Activated CD4-positive, alpha-beta T cell treated with anti-CD3 and anti-CD28 coated beads, Interleukin-2, amount 10 ng/mL, durations not matched to agents 7 days and 5 days (primary cell): ENCODE measurements around the gene SPNS3. TPM values are rescaled to one million over a fixed set of nuclear protein-coding genes. Genes with fewer than 3 reads are reported as not detected.
A peak's percentile ranks its signal among the peaks of the same experiment; 100 is the strongest.

ENCODE experiments used
- CTCF ChIA-PET: fragments of 350-600 bp; sonication (Branson Sonifier 250); formaldehyde crosslinking; loops from one replicate; lab custom pipeline; 2021; ENCODE audit warnings: antibody characterized with exemption; lab: Charles Lee
- POLR2A ChIA-PET: fragments of 350-600 bp; sonication (Branson Sonifier 250); formaldehyde crosslinking; loops from one replicate; lab custom pipeline; 2021; ENCODE audit warnings: antibody characterized with exemption; lab: Charles Lee
- DNase-seq: peaks from one replicate; pipeline ENCODE4 v3.0.0-alpha.2; 2020
- H3K27ac Mint-ChIP-seq: one replicate; pipeline ENCODE4 v1.8.0; 2021; ENCODE audit warnings: mild to moderate bottlenecking, moderate library complexity, mixed read lengths
- H3K27me3 Mint-ChIP-seq: one replicate; pipeline ENCODE4 v1.8.0; 2021; ENCODE audit warnings: mixed read lengths
- H3K36me3 Mint-ChIP-seq: one replicate; pipeline ENCODE4 v1.8.0; 2021; ENCODE audit warnings: low read depth, mixed read lengths
- H3K4me1 Mint-ChIP-seq: one replicate; pipeline ENCODE4 v1.8.0; 2021; ENCODE audit warnings: mixed read lengths
- H3K4me3 Mint-ChIP-seq: one replicate; pipeline ENCODE4 v1.8.0; 2021; ENCODE audit warnings: mild to moderate bottlenecking, moderate library complexity, mixed read lengths
- H3K9me3 Mint-ChIP-seq: one replicate; pipeline ENCODE4 v1.8.0; 2021; ENCODE audit warnings: mixed read lengths
- total RNA-seq, 2 experiments: library from RNA; stranded (reverse); gene quantifications; one replicate each; pipeline ENCODE4 v1.2.3, GENCODE V29; 2021

SPNS3 gene
- total RNA-seq, 2 experiments from 2014 or later: 6.5 to 8.0 TPM

GRCh38 chr17:4477255-4477791, 43.6 kb downstream of the SPNS3 start:
- Mint-ChIP-seq H3K4me3 (no peak overlapping the region), H3K4me1 (peaks cover 25% of the 10 kb centered on the region), H3K27ac (no peak overlapping the region), H3K27me3 (no peaks in the 10 kb centered on the region), H3K36me3 (peaks cover 3% of the 10 kb centered on the region), H3K9me3 (no peaks in the 10 kb centered on the region)
- DNase-seq: no peak
- ChIA-PET POLR2A (no interaction called here), CTCF (no interaction called here)

DNA sequence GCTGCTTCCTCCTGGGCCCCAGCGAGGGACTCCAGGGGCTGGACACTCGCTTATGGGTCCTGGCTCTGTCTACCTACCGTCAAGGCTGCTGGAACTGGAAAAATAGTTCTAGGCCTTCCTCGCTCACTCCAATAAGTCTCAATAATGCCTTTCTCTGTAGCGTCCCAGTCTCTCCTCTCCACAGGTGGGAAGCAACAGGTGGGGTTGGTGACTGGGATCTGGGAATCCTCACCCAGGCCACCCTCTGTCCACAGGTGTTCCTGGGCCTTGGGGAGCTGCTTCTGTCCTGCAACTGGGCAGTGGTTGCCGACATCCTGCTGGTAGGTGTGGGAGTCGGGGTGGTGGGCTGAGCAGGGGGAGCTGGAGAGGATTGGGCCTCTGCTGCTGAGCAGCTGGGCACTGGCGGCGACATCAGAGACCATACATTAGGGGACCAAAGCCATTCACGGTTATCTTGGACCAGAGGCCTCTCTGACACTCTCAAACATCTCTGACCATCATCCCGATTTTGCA, 44.6 kb downstream of the SPNS3 start:
- peaks cover 4% of the 10 kb centered on the region for H3K36me3 Mint-ChIP-seq
- no peak for DNase-seq
- ChIA-PET CTCF (no interaction called here), POLR2A (no interaction called here)
- peak overlapping the region; percentile 36 for H3K27ac Mint-ChIP-seq
- H3K4me3 Mint-ChIP-seq: no peak overlapping the region
- no peaks in the 10 kb centered on the region for H3K9me3 Mint-ChIP-seq
- H3K27me3 Mint-ChIP-seq: no peaks in the 10 kb centered on the region
- peaks cover 34% of the 10 kb centered on the region for H3K4me1 Mint-ChIP-seq

DNA sequence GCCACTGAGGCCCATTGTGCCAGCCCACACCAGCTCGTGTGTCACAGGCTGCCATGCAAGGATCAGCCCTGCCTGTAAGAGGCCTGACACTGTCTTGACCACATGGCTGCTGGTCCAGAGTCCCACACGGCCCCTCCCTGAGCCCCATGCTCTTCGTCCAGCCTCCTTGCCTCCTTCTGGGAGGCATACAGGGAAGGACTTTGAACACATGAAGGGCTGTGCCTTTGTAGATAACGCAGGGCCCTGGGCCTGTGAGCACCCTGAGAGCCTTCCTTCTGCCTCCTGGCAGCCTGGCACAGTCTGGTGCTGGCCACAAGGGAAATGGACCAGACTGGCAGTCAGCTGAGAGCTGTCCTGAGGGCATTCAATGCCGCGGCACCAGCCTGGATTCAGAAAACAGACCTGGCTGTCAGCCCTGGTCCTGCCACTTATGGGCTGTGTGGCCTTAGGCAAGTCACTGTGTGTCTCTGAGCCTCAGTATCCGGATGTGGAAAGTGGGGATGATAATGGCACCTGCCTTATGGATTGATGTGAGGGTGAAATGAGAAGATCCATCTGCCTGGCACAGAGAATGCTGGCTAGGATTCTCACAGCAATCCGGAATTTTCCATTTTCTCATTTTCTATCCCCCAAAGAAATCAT, 45.7 kb downstream of the SPNS3 start:
- no peak overlapping the region for H3K4me3 Mint-ChIP-seq
- peak overlapping the region; percentile 55 for H3K27ac Mint-ChIP-seq
- H3K36me3 Mint-ChIP-seq: peaks cover 10% of the 10 kb centered on the region
- peaks cover 38% of the 10 kb centered on the region for H3K4me1 Mint-ChIP-seq
- POLR2A ChIA-PET: no interaction called here
- no peak for DNase-seq
- CTCF ChIA-PET: no interaction called here
- H3K9me3 Mint-ChIP-seq: no peaks in the 10 kb centered on the region
- no peaks in the 10 kb centered on the region for H3K27me3 Mint-ChIP-seq

DNA sequence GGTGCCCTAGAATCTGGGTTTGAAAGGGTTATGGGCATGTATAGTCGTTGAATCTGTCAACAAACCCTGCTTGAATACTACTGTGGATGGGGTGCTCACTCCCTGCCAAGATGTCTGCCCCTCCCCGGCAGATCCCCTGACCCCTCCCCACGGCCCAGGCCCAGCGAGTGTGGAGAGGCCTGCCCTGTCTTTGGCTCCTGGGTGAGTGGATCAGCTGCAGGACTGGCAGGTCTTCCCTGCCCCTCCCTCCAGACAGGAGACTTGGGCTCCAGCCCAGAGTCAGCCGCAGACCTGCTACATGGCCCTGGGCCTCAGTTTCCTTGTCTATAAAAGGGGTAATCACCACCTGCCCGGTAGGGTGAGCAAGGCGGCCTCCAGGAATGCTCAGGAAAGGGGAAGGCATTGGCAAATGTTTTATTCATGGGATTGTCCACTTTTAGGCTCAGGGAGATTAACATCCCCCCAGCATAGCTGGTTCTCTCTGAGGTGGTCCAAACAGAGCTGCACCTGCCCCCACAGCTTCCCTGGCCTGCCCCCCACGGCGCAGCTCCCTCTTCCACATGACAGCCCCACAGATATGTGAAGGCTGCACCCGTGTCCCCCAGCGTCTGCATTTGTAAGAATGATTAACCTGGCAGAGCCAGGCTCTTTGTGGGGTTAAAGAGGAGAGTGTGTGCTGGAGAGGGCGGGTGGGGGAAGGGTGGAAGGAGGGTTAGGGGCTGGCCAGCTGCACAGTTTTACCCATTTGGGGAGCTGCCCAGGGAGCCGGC, 46.4 kb downstream of the SPNS3 start:
- peak overlapping the region; percentile 55 for H3K27ac Mint-ChIP-seq
- ChIA-PET POLR2A (no interaction called here), CTCF (interaction anchor here (1.5 kb wide), 1 partner anchor 67 kb away, joined by 3 read pairs; no protein-coding TSS in a partner anchor)
- no peaks in the 10 kb centered on the region for H3K27me3 Mint-ChIP-seq
- no peak for DNase-seq
- peaks cover 15% of the 10 kb centered on the region for H3K36me3 Mint-ChIP-seq
- H3K9me3 Mint-ChIP-seq: no peaks in the 10 kb centered on the region
- H3K4me1 Mint-ChIP-seq: peaks cover 44% of the 10 kb centered on the region
- H3K4me3 Mint-ChIP-seq: no peak overlapping the region

- Mint-ChIP-seq H3K4me3 (peak overlapping the region; percentile 55), H3K4me1 (peaks cover 54% of the 10 kb centered on the region), H3K36me3 (peaks cover 18% of the 10 kb centered on the region), H3K27ac (peak overlapping the region; percentile 95), H3K27me3 (no peaks in the 10 kb centered on the region), H3K9me3 (no peaks in the 10 kb centered on the region)
- ChIA-PET POLR2A (interaction anchor here (0.5 kb wide), 1 partner anchor 574 kb away, joined by 11 read pairs; no protein-coding TSS in a partner anchor), CTCF (interaction anchor here (0.6 to 1.5 kb wide), 5 partner anchors 17 to 516 kb away, joined by 3 to 4 read pairs (median 3); partner anchors contain the start of gene SPNS2)
- DNase-seq: peak; percentile 62
Measured at GRCh38 chr17:4480929-4481898, 47.5 kb downstream of the SPNS3 start.

DNA sequence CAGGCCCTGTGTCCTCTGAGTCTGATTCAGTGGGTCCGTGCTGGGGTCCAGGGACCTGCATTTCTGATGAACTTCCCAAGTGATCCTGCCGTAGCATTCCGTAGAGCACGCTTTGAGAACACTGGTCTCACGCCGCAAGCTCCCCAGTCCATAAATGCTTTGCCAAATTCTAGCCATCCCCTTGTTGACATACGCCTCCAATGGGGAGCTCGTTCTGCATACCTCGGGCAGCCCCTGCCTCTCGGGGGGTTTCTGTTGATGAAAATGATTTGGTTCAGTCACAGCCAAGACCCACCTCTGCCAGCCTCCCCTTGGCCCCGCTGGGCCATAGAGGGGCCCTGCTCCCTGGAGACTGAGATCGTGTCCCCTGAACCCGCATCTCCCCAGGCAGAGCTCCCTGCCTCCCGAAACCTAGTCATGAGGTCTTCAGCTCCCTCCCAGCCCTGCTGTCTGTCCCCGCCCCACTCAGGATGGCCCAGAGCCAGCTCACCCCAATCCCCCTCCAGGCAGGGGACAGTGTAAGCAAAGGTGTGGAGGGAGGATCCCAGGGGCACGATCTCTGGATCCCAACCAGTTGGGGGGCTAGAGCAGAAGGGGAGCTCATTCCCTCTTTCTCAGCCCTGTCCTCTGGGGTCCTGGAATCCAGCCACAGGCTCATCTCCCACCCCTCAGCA, 48.7 kb downstream of the SPNS3 start:
- CTCF ChIA-PET: no interaction called here
- Mint-ChIP-seq H3K36me3 (peaks cover 18% of the 10 kb centered on the region), H3K4me3 (no peak overlapping the region), H3K4me1 (peaks cover 63% of the 10 kb centered on the region), H3K9me3 (no peaks in the 10 kb centered on the region), H3K27ac (peak overlapping the region; percentile 95), H3K27me3 (no peaks in the 10 kb centered on the region)
- DNase-seq: no peak
- POLR2A ChIA-PET: interaction anchor here (0.6 kb wide), 1 partner anchor 339 kb away, joined by 3 read pairs; the partner anchor contains the start of genes CYB5D2 and ZZEF1

- Mint-ChIP-seq H3K27ac (peak overlapping the region; percentile 95), H3K9me3 (no peaks in the 10 kb centered on the region), H3K4me1 (peaks cover 64% of the 10 kb centered on the region), H3K27me3 (no peaks in the 10 kb centered on the region), H3K36me3 (peaks cover 18% of the 10 kb centered on the region), H3K4me3 (no peak overlapping the region)
- CTCF ChIA-PET: no interaction called here
- POLR2A ChIA-PET: no interaction called here
- DNase-seq: no peak
Measured at GRCh38 chr17:4483012-4483840, 49.5 kb downstream of the SPNS3 start.

DNA sequence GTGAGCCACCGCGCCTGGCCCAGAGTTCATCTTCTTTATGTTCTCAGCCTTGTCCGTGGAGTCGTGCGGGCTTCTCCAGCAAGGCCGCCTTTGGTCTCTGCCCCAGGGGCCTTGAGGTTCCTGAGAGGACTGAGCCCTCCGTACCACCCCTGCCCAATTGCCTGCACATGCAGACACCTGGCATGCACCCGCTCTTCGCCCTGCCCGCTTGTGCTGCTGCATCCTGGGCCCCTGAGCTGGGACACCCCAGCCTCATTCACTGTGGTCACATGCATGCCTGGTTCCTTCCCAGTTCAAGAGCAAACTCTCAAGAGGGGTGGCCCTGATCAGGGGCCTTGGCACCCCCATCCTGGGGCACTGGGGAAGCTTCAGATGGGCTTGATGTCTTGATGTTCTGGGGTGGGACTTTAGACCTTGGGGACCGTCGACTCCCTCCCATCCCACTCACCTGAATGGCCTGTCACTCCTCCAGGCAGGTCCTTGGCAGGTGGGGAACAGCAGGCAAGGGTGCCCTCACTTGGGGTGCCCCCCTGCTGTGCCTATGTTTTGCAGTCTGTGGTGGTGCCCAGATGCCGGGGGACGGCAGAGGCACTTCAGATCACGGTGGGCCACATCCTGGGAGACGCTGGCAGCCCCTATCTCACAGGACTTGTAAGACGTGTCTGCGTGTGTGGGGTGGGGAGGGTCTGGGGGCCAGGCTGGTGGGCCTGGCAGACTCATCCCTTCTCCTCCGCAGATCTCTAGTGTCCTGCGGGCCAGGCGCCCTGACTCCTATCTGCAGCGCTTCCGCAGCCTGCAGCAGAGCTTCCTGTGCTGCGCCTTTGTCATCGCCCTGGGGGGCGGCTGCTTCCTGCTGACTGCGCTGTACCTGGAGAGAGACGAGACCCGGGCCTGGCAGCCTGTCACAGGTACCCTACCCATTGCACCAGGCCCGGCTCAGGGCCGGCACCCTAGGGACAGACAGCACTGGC, 52.2 kb downstream of the SPNS3 start:
- H3K36me3 Mint-ChIP-seq: peaks cover 18% of the 10 kb centered on the region
- POLR2A ChIA-PET: no interaction called here
- H3K9me3 Mint-ChIP-seq: no peaks in the 10 kb centered on the region
- peak overlapping the region; percentile 89 for H3K4me3 Mint-ChIP-seq
- H3K27ac Mint-ChIP-seq: peak overlapping the region; percentile 91
- H3K27me3 Mint-ChIP-seq: no peaks in the 10 kb centered on the region
- peak; percentile 65 for DNase-seq
- CTCF ChIA-PET: interaction anchor here (0.6 to 0.9 kb wide), 3 partner anchors 13 to 308 kb away, joined by 3 read pairs; partner anchors contain the start of gene SPNS2
- H3K4me1 Mint-ChIP-seq: peaks cover 53% of the 10 kb centered on the region

GRCh38 chr17:4487296-4487695, 53.6 kb downstream of the SPNS3 start:
- ChIA-PET POLR2A (no interaction called here), CTCF (no interaction called here)
- DNase-seq: no peak
- H3K27me3 Mint-ChIP-seq: no peaks in the 10 kb centered on the region
- H3K27ac Mint-ChIP-seq: peak overlapping the region; percentile 57
- H3K9me3 Mint-ChIP-seq: no peaks in the 10 kb centered on the region
- peaks cover 14% of the 10 kb centered on the region for H3K36me3 Mint-ChIP-seq
- peaks cover 40% of the 10 kb centered on the region for H3K4me1 Mint-ChIP-seq
- no peak overlapping the region for H3K4me3 Mint-ChIP-seq
